ENCODE measurements around the gene IL9R.
"Not testable (repeated sequence)": the region's sequence is repeated elsewhere in the genome, so short reads cannot be mapped to it uniquely, and the experiment has no call there.

Gene IL9R

GRCh38 chrX:155985208-155985607, 12.3 kb upstream of the IL9R start:
- Histone ChIP-seq H2AFZ (ENCODE audit: low read depth, low read length, severe bottlenecking) (no peak overlapping the region), H3K4me2 (ENCODE audit: low read depth, low read length, poor library complexity, severe bottlenecking) (no peak overlapping the region), H3K4me3 (ENCODE audit: insufficient read depth, low read length, poor library complexity, severe bottlenecking) (no peak overlapping the region), H3F3A (ENCODE audit: insufficient read depth) (no peaks in the 10 kb centered on the region), H3K79me2 (ENCODE audit: insufficient read depth, low read length) (no peaks in the 10 kb centered on the region), H4K20me1 (ENCODE audit: low read depth, low read length) (no peaks in the 10 kb centered on the region), H3K9me2 (replicated peaks; ENCODE audit: insufficient read depth, low read length) (no peaks in the 10 kb centered on the region), H3K36me3 (ENCODE audit: low read length) (no peaks in the 10 kb centered on the region), H3K9me3 (ENCODE audit: insufficient read depth, low read length) (no peaks in the 10 kb centered on the region), H3K27me3 (ENCODE audit: low read length) (no peaks in the 10 kb centered on the region), H3K9ac (ENCODE audit: low read length) (no peak overlapping the region), H3K27ac (ENCODE audit: low read depth, low read length) (no peak overlapping the region)
- TF ChIP-seq CTCF (IDR thresholded peaks at IDR 0.05; ENCODE audit: insufficient read depth, low read length, poor library complexity, severe bottlenecking) = no peak
- no peak for TF ChIP-seq EZH2phosphoT487 (conservative IDR thresholded peaks at IDR 0.05; ENCODE audit: low read length)

- H3K79me2 ChIP-seq (ENCODE audit: insufficient read depth, low read length); H3K4me3 ChIP-seq (ENCODE audit: insufficient read depth, low read length, poor library complexity, severe bottlenecking); H3K9me3 ChIP-seq (ENCODE audit: insufficient read depth, low read length); H4K20me1 ChIP-seq (ENCODE audit: low read depth, low read length); H3K9me2 ChIP-seq (replicated peaks; ENCODE audit: insufficient read depth, low read length); H3F3A ChIP-seq (ENCODE audit: insufficient read depth); H3K4me2 ChIP-seq (ENCODE audit: low read depth, low read length, poor library complexity, severe bottlenecking); H3K36me3 ChIP-seq (ENCODE audit: low read length); H2AFZ ChIP-seq (ENCODE audit: low read depth, low read length, severe bottlenecking); H3K27me3 ChIP-seq (ENCODE audit: low read length); H3K9ac ChIP-seq (ENCODE audit: low read length); H3K27ac ChIP-seq (ENCODE audit: low read depth, low read length): not testable (repeated sequence)
These were observed 10.5 kb upstream of the IL9R start for GRCh38 chrX:155986995-155987394.

- Histone ChIP-seq H3K9ac (ENCODE audit: low read length) (no peak overlapping the region), H3K27me3 (ENCODE audit: low read length) (no peaks in the 10 kb centered on the region), H3K9me3 (ENCODE audit: insufficient read depth, low read length) (no peaks in the 10 kb centered on the region), H3K4me2 (ENCODE audit: low read depth, low read length, poor library complexity, severe bottlenecking) (no peak overlapping the region), H3K4me3 (ENCODE audit: insufficient read depth, low read length, poor library complexity, severe bottlenecking) (no peak overlapping the region), H4K20me1 (ENCODE audit: low read depth, low read length) (no peaks in the 10 kb centered on the region), H3K79me2 (ENCODE audit: insufficient read depth, low read length) (no peaks in the 10 kb centered on the region), H3K36me3 (ENCODE audit: low read length) (no peaks in the 10 kb centered on the region), H3K27ac (ENCODE audit: low read depth, low read length) (no peak overlapping the region), H3F3A (ENCODE audit: insufficient read depth) (no peaks in the 10 kb centered on the region), H2AFZ (ENCODE audit: low read depth, low read length, severe bottlenecking) (no peak overlapping the region), H3K9me2 (replicated peaks; ENCODE audit: insufficient read depth, low read length) (no peaks in the 10 kb centered on the region)
- TF ChIP-seq EZH2phosphoT487 (conservative IDR thresholded peaks at IDR 0.05; ENCODE audit: low read length) (no peak), CTCF (IDR thresholded peaks at IDR 0.05; ENCODE audit: insufficient read depth, low read length, poor library complexity, severe bottlenecking) (no peak)
These were observed 8.6 kb upstream of the IL9R start for GRCh38 chrX:155988859-155989258.

GRCh38 chrX:155993421-155993820, 4.1 kb upstream of the IL9R start:
- Histone ChIP-seq H3K9me2 (replicated peaks; ENCODE audit: insufficient read depth, low read length) (no peaks in the 10 kb centered on the region), H4K20me1 (ENCODE audit: low read depth, low read length) (no peaks in the 10 kb centered on the region), H3K4me3 (ENCODE audit: insufficient read depth, low read length, poor library complexity, severe bottlenecking) (no peak overlapping the region), H3K79me2 (ENCODE audit: insufficient read depth, low read length) (no peaks in the 10 kb centered on the region), H3K9ac (ENCODE audit: low read length) (no peak overlapping the region), H2AFZ (ENCODE audit: low read depth, low read length, severe bottlenecking) (no peak overlapping the region), H3K27ac (ENCODE audit: low read depth, low read length) (no peak overlapping the region), H3K4me2 (ENCODE audit: low read depth, low read length, poor library complexity, severe bottlenecking) (no peak overlapping the region), H3F3A (ENCODE audit: insufficient read depth) (no peaks in the 10 kb centered on the region), H3K9me3 (ENCODE audit: insufficient read depth, low read length) (no peaks in the 10 kb centered on the region), H3K27me3 (ENCODE audit: low read length) (no peaks in the 10 kb centered on the region), H3K36me3 (ENCODE audit: low read length) (no peaks in the 10 kb centered on the region)
- no peak for TF ChIP-seq CTCF (IDR thresholded peaks at IDR 0.05; ENCODE audit: insufficient read depth, low read length, poor library complexity, severe bottlenecking)
- no peak for TF ChIP-seq EZH2phosphoT487 (conservative IDR thresholded peaks at IDR 0.05; ENCODE audit: low read length)
